ENCODE measurements around the gene SSR4.

The SSR4 gene

DNA sequence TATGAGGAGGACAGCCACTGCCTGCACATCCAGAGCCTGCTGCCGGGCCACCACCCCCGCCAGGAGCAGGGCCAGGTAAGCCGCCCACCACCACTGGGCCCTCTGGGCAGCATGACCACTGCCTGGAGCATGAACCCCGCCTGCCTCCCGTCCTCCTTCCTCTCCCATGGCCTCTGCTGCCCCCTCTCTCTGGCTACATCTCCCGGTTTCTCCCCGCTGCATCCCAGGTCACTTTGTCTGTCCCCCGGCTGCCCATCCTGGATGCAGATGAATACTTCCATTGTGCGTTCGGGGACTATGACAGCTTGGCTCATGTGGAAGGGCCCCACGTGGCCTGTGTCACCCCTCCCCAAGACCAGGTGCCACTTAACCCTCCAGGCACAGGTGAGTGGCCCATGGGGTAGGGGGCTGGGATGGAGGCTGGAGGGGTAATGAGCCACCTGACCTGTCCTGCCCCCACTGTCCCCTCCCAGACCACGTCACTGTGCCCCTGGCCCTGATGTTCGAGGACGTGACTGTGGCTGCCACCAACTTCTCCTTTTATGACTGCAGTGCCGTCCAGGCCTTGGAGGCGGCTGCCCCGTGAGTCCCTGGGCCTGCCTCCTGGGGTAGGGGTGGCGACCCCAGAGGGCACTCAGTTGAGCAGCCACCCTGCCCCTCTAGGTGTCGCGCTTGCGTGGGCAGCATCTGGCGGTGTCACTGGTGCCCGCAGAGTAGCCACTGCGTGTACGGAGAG is 24.4 kb upstream of the SSR4 start:
- ChIA-PET CTCF (interaction anchor here (0.6 kb wide), 1 partner anchor 9 kb away, joined by 5 read pairs; no protein-coding TSS in a partner anchor), POLR2A (ENCODE audit: low non-redundant PET) (no interaction called here)
- H3K27ac ChIP-seq = no peak overlapping the region
- no peak for DNase-seq (ENCODE audit: low spot score)
- TF ChIP-seq, protein P1, sequence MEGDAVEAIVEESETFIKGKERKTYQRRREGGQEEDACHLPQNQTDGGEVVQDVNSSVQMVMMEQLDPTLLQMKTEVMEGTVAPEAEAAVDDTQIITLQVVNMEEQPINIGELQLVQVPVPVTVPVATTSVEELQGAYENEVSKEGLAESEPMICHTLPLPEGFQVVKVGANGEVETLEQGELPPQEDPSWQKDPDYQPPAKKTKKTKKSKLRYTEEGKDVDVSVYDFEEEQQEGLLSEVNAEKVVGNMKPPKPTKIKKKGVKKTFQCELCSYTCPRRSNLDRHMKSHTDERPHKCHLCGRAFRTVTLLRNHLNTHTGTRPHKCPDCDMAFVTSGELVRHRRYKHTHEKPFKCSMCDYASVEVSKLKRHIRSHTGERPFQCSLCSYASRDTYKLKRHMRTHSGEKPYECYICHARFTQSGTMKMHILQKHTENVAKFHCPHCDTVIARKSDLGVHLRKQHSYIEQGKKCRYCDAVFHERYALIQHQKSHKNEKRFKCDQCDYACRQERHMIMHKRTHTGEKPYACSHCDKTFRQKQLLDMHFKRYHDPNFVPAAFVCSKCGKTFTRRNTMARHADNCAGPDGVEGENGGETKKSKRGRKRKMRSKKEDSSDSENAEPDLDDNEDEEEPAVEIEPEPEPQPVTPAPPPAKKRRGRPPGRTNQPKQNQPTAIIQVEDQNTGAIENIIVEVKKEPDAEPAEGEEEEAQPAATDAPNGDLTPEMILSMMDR (conservative IDR thresholded peaks at IDR 0.05; ENCODE audit: low read depth) = no peak

DNA sequence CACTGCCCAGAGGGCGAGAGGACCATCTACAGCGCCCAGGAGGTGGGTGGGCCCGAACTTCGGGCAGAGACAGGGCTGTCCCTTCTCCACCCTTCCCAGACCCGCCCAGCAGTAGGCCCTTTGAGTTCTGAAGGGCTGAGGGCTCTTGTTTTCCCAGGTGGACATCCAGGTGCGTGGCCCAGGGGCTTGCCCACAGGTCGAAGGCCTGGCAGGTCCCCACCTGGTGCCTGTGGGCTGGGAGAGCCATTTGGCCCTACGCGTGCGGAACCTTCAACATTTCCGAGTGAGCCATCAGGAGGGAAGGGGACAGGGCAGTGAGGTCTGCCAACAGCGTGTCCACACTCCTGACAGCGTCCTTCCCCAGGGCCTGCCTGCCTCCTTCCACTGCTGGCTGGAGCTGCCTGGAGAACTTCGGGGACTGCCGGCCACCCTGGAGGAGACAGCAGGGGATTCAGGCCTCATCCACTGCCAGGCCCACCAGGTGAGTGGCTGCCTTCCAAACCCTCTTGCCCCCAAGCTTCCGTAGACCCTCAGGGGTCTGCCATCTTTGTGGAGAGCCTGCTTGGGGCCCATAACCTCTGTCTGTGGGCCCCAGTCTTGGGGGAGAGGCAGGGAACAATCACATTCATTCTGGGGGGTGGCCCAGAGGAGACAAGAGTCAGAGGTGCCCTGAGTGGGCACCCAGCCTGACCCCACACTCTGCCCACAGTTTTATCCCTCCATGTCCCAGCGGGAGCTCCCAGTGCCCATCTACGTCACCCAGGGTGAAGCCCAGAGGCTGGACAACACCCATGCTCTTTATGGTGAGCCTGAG is 23.7 kb upstream of the SSR4 start:
- ChIA-PET CTCF (no interaction called here), POLR2A (ENCODE audit: low non-redundant PET) (no interaction called here)
- TF ChIP-seq, protein P1 (conservative IDR thresholded peaks at IDR 0.05; ENCODE audit: low read depth) = no peak
- no peak overlapping the region for H3K27ac ChIP-seq
- DNase-seq (ENCODE audit: low spot score) = no peak

DNA sequence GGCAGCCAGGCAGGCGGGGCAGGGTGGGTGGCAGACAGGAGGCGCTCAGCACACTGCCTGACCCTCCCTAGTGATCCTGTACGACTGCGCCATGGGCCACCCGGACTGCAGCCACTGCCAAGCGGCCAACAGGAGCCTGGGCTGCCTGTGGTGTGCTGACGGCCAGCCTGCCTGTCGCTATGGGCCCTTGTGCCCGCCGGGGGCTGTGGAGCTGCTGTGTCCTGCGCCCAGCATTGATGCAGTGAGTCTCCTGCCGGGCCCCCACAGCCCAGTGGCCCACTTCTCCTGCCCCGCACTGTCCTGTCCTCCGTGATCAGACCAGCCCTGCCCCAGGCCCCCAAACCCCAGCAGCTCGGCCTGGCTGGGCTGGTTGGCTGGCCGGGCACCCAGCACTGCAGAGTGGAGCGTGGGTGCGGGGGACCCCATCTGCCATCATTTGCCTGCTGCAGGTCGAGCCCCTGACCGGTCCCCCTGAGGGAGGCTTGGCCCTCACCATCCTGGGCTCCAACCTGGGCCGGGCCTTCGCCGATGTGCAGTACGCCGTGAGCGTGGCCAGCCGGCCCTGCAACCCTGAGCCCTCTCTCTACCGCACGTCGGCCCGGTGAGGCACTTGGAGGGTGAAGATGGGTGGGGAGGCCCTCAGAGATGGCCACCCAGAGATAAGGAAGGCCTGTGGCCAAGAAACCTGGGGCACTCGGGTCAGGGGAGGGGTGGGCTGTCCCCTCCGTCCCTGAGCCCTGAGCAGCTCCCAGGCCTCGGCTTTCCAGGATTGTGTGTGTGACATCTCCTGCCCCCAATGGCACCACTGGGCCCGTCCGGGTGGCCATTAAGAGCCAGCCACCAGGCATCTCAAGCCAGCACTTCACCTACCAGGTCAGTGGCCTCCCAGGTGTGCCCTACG is 22.8 kb upstream of the SSR4 start:
- TF ChIP-seq, protein P1 (conservative IDR thresholded peaks at IDR 0.05; ENCODE audit: low read depth) = no peak
- ChIA-PET POLR2A (ENCODE audit: low non-redundant PET) (no interaction called here), CTCF (no interaction called here)
- DNase-seq (ENCODE audit: low spot score) = no peak
- H3K27ac ChIP-seq = no peak overlapping the region

DNA sequence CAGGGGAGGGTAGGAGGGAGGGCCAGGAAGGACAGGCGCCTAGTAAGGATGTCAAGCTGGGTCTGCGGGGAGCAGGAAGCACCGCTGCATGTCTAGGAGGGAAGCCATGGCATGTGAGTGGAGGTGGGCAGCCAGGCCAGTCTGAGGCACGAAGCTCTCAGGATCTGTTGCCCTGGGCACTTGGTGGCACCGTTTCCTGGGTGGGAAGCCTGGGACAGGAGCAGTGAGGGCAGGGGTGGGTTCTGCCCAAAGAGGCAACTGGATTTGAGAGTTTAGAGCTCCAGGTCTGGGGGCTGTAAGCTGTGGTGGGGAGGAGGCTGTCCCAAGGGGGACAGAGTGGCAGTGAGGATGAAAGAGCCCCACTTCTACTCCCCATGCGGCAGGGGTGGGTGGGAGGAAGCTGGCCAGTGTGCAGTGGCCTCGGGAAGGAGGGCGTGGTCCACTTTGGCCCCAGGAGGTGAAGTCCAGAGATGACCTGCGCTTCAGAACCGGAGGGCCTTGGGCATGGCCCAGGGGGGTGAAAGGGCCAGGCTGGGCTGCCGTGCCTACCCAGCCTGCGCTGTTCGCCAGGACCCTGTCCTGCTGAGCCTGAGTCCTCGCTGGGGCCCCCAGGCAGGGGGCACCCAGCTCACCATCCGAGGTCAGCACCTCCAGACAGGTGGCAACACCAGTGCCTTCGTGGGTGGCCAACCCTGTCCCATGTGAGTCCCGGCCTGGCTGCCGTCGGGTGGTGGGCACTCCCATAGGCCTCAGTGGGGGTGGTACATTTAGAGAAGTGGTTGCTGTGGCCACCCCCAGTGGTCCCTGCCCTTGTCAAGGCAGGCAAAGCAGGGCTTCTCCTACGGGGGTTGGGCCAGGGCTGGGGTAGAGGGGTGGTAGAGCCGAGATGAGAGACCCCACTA is 21.9 kb upstream of the SSR4 start:
- CTCF ChIA-PET = no interaction called here

DNA sequence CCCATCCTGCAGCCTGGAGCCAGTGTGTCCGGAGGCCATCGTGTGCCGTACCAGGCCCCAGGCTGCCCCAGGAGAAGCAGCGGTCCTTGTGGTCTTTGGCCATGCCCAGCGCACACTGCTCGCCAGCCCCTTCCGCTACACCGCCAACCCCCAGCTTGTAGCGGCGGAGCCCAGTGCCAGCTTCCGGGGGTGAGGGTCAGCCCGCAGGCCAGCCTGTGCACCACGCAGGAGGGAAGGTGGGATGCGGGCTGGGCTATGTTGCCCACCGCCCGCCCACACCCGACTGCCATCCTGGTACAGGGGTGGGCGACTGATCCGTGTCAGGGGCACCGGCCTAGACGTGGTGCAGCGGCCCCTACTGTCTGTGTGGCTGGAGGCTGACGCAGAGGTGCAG is 21.3 kb upstream of the SSR4 start:
- POLR2A ChIA-PET (ENCODE audit: low non-redundant PET) = no interaction called here
- DNase-seq (ENCODE audit: low spot score) = no peak
- no peak overlapping the region for H3K27ac ChIP-seq
- TF ChIP-seq, protein P1 (conservative IDR thresholded peaks at IDR 0.05; ENCODE audit: low read depth) = no peak
- CTCF ChIA-PET = no interaction called here

More for the DNA sequence above, 21.9 kb upstream of the SSR4 start:
- H3K27ac ChIP-seq = no peak overlapping the region
- POLR2A ChIA-PET (ENCODE audit: low non-redundant PET) = no interaction called here
- no peak for DNase-seq (ENCODE audit: low spot score)
- TF ChIP-seq, protein P1 (conservative IDR thresholded peaks at IDR 0.05; ENCODE audit: low read depth) = no peak

All from RWPE1 (cell line).